DND-41 (cell line): ENCODE results near the gene TPK1.

Source experiments
- EZH2 ChIP-seq: IDR thresholded peaks from 3 replicates; pipeline ENCODE4 v1.6.1; 2012; ENCODE audit warnings: borderline replicate concordance, low read depth, mild to moderate bottlenecking, moderate library complexity, low read length, inconsistent platforms; ENCODE audit not compliant: severe bottlenecking
- TF ChIP-seq, protein P1 (sequence below): IDR thresholded peaks from 2 replicates; pipeline ENCODE4 v1.5.1; 2012; ENCODE audit warnings: borderline replicate concordance, low read length, moderate library complexity, mild to moderate bottlenecking; ENCODE audit not compliant: poor library complexity, severe bottlenecking; ENCODE audit errors: extremely low read depth

DNA sequence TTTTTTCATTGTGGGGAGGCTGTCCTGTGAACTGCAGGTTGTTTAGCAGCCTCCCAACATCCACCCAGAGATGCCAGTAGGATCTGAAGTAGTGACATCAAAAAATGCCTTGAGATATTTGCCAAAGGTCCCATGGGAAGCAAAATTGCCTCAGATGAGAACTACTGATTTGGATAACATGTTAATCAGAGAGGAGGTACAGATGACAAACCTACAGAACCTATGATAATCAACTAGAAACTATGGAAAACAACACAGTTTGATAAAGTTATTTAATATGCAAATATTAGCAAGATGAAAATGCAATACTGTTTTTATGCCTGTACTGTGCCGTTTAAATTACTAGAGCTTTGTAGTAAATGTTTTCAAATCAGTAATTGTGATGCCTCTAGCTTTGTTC, 341.5 kb downstream of the TPK1 start:
- TF ChIP-seq EZH2, result no peak
- TF ChIP-seq, protein P1, sequence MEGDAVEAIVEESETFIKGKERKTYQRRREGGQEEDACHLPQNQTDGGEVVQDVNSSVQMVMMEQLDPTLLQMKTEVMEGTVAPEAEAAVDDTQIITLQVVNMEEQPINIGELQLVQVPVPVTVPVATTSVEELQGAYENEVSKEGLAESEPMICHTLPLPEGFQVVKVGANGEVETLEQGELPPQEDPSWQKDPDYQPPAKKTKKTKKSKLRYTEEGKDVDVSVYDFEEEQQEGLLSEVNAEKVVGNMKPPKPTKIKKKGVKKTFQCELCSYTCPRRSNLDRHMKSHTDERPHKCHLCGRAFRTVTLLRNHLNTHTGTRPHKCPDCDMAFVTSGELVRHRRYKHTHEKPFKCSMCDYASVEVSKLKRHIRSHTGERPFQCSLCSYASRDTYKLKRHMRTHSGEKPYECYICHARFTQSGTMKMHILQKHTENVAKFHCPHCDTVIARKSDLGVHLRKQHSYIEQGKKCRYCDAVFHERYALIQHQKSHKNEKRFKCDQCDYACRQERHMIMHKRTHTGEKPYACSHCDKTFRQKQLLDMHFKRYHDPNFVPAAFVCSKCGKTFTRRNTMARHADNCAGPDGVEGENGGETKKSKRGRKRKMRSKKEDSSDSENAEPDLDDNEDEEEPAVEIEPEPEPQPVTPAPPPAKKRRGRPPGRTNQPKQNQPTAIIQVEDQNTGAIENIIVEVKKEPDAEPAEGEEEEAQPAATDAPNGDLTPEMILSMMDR, result no peak
